ENCODE data around the gene FNBP1.

FNBP1 gene

GRCh38 chr9:129854588-129855110 lies 188.3 kb downstream of the FNBP1 start:
- no peak for DNase-seq (ENCODE audit: low read depth)

DNA sequence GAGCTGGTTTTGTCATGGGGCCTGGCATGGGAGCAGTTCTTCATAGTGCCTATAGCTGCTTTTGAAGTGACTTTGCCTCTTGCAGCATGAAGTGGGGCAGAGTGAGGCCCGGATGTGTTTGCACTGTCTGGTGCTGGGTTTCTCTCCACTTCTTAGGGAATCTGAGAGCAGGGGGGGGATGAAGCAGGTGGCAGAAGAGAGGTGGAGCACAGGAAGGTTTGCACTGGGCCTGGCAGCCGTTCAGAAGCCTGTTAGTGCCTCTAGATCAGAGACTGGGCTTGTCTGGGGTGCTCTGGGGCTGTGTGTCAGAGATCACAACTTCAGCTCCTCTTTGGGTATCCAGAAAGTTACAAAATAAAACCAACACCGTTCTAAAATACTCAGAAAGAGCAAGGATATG lies 189.4 kb downstream of the FNBP1 start:
- no peak for DNase-seq (ENCODE audit: low read depth)

- no peak for DNase-seq (ENCODE audit: low read depth)
These were observed 190.4 kb downstream of the FNBP1 start for GRCh38 chr9:129852579-129852978.

- DNase-seq (ENCODE audit: low read depth): no peak
These were observed 191.2 kb downstream of the FNBP1 start for GRCh38 chr9:129851821-129852220.

DNA sequence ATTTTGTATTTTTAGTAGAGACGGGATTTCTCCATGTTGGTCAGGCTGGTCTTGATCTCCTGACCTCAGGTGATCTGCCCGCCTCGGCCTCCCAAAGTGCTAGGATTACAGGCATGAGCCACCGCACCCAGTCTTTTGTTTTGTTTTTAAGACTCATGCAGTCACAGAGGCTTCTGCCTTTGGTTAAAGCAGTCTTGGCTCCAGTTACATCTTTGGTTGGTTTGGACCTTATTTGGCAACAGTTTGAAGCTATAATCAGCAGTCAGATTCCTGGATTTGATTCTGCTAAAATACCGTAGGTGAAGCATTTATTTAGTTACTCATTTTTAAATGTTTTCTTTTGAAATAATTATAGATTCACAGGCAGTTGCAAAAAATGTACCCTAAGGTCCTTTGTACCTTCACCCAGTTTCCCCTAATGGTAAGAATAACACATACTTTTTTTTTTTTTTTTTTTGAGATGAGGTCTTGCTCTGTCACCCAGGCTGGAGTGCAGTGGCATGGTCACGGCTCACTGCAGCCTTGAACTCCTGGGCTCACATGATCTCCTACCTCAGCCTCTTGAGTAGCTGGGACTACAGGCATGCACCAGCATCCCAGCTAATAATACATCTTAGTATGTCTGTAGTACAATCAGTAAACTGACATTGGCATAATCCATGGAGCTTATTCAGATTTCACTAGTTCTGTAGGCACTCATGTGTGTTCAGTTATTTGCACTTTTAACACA lies 192.0 kb downstream of the FNBP1 start:
- no peak for DNase-seq (ENCODE audit: low read depth)

DNA sequence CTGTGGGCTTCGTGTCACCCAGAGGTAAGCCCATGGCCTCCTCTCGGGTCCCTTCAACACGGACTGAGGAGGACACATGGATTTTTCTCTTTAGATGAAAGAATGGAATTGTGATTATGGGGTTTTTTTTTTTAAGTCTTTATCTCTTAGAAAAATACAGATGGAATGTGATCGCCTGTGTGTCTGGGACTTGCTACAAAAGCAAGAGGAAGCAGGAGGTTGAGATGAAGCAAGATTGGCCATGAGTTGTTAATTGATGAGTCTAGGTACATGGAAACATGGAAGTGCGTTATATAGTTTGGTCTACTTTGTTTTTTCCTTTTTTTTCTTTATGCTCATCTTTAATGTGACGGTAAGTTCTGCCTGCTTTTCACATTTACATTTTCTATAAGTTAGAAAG lies 193.1 kb downstream of the FNBP1 start:
- DNase-seq (ENCODE audit: low read depth): no peak

DNA sequence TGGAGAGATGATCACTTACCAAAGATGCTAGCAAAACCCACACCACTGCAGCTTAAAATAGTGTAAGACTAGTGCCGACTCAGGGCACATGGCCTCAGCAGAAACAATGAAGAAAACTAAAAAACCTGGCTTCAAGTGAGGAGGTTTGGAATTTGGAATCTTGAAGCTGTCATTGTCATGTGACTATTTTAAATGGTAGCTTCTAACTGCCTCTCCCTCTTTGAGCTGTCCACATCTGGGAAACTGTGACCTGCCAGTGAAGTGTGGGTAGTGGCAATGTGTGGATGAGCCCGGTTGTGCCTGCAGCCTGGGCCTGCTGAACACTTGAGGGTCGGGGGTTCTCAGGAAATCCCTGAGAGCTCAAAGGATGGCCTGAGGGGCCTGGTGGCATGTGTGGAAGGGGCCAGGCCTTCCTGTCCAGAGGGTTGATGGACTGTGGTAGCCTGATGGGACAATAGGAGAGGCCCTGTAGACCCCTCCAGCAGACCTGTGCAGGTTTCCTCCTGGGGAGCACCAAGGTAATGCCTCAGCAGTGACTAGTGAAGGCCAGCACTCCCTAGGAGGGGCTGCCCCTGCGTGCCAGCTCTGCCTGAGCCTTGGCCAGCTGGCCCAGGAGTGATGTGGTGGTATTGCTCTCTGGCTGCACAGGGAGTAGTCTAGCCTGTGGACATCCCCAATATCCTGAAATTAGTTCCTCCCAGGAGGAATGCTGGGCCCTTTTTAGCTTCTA lies 194.1 kb downstream of the FNBP1 start:
- DNase-seq (ENCODE audit: low read depth): no peak

GRCh38 chr9:129845373-129845772 lies 197.6 kb downstream of the FNBP1 start:
- DNase-seq (ENCODE audit: low read depth): no peak

GRCh38 chr9:129841071-129841470 lies 201.9 kb downstream of the FNBP1 start:
- no peak for DNase-seq (ENCODE audit: low read depth)

DNA sequence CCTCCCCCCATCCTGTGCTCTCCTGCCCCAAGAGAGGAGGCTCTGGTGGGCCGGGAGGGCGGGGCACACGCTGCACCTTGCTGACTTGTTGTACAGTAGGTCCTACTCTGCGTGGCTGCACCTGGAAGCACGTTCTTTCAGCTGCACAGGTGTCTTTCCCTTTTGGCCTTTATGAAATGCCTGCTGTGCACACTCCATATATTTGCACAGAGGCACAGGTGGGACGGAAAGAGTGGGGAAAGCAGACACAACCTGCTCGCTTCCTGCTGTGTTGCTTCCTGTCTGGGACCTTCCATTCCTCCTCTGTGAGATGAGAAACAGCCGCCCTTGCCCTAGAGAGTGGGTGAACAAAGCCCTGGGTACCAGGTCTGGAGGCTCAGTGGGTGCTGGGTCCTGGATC lies 203.0 kb downstream of the FNBP1 start:
- DNase-seq (ENCODE audit: low read depth): no peak

- no peak for DNase-seq (ENCODE audit: low read depth)
These were observed 203.5 kb downstream of the FNBP1 start for GRCh38 chr9:129839324-129840023.

GRCh38 chr9:129838707-129839259 lies 204.2 kb downstream of the FNBP1 start:
- DNase-seq (ENCODE audit: low read depth): peak; percentile 10

Data from fibroblast of the conjunctiva (primary cell).